Measurements from ENCODE around the gene CACNA1C. TPM values are rescaled to one million over a fixed set of nuclear protein-coding genes. Genes with fewer than 3 reads are reported as not detected.

Gene CACNA1C
- polyA plus RNA-seq, 2 donors, result 2.1 to 2.5 TPM

DNA sequence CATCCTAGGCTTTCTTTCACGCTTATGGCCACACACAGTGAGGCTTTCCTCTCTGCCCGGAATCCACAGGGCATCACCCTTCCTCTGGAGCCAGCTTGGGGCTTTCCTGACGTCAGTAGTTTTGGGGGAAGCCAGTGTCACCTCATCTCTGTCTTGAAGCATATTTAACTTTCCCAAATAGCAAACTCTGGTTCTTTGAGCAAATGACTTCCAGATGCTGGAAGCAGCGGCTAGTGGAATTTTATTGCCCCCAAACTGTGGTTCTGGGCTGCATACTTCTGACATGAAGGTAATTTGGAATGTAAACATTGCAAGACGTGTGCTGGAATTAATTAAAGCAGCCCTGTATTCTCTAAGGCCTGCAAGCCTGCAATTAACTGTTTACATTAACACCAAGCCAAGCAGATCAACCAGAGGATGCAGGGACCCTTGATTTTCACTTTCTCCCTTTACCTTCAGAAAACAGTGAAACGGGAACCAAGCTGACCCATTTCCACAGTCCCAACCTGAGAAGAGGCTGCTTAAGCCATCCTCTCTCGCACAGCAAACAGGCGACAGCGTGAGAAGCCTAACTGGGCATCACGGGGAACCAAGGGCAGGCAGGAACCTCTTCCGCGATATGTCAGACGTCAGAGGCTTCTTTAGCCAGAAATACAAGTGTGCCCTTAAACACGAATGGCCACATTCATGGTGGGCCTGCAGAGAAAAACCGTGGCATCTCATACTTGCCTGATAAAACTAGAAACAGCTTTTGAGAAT, 258.4 kb downstream of the CACNA1C start:
- 66 to 68% methylated on average over 15 of the region's 15 CpGs for WGBS, 2 donors
- Histone ChIP-seq H3K4me3 (ENCODE audit: low read depth in 1 of 2, low read length in 2 of 2) (no peak overlapping the region), H3K36me3 (ENCODE audit: control insufficient read depth in 2 of 2, insufficient read depth in 2 of 2, low read length in 1 of 2) (no peaks in the 10 kb centered on the region), H3K9me3 (ENCODE audit: control insufficient read depth in 2 of 2, insufficient read depth in 1 of 2, low read depth in 1 of 2, low read length in 1 of 2) (no peaks in the 10 kb centered on the region), H3K27me3 (ENCODE audit: control insufficient read depth in 1 of 2, insufficient read depth in 2 of 2, low read length in 2 of 2) (no peaks in the 10 kb centered on the region), H3K27ac (ENCODE audit: low read depth in 2 of 2, low read length in 1 of 2) (no peak overlapping the region), H3K4me1 (ENCODE audit: control insufficient read depth in 2 of 2, insufficient read depth in 2 of 2, low read length in 1 of 2) (no peaks in the 10 kb centered on the region)

DNA sequence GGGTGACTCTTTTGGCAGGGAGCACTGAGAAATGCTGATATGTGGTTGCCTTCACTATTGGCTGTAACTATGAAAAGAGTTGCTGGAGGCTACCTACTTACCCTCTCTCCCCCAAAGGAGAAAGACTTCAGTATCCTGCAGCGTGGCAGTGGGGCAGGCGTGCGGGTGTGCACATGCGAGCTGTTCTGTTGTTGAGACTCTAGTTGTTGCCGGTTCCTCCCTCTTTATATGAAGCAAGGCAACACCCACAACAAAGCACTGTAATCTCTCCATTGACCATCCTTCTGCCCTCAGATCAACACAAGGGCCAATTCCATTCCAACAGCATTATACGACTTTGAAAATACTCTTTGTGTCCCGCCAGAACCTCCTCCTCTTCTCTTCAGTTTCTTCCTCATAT, 259.4 kb downstream of the CACNA1C start:
- 85 to 88% methylated on average over 7 of the region's 7 CpGs for WGBS, 2 donors
- Histone ChIP-seq H3K4me1 (ENCODE audit: control insufficient read depth in 2 of 2, insufficient read depth in 2 of 2, low read length in 1 of 2) (no peaks in the 10 kb centered on the region), H3K27ac (ENCODE audit: low read depth in 2 of 2, low read length in 1 of 2) (no peak overlapping the region), H3K27me3 (ENCODE audit: control insufficient read depth in 1 of 2, insufficient read depth in 2 of 2, low read length in 2 of 2) (no peaks in the 10 kb centered on the region), H3K36me3 (ENCODE audit: control insufficient read depth in 2 of 2, insufficient read depth in 2 of 2, low read length in 1 of 2) (no peaks in the 10 kb centered on the region), H3K9me3 (ENCODE audit: control insufficient read depth in 2 of 2, insufficient read depth in 1 of 2, low read depth in 1 of 2, low read length in 1 of 2) (no peaks in the 10 kb centered on the region), H3K4me3 (ENCODE audit: low read depth in 1 of 2, low read length in 2 of 2) (no peak overlapping the region)

DNA sequence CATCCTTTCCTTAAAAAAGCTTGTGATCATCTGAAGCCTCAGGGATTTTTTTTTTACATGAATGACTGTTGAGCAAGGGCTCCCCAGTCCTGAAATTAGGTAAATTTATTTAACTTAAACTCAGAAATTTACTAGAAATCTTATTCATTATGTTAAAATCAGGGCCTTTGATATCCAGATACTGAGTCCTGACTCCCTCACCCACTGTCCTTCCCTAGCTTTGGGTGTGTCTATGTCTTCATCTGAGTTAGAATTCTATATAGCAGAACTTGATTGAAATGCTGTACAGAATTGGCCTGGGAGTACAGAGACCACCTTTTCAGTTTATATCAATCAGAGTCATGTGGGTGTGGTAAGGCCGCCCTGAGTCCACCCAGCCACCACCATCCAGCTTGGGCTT, 260.0 kb downstream of the CACNA1C start:
- no peaks in the 10 kb centered on the region for H3K4me1 ChIP-seq (ENCODE audit: control insufficient read depth in 2 of 2, insufficient read depth in 2 of 2, low read length in 1 of 2)
- 88 to 94% methylated on average over 1 of the region's 1 CpG for WGBS, 2 donors
- no peaks in the 10 kb centered on the region for H3K27me3 ChIP-seq (ENCODE audit: control insufficient read depth in 1 of 2, insufficient read depth in 2 of 2, low read length in 2 of 2)

DNA sequence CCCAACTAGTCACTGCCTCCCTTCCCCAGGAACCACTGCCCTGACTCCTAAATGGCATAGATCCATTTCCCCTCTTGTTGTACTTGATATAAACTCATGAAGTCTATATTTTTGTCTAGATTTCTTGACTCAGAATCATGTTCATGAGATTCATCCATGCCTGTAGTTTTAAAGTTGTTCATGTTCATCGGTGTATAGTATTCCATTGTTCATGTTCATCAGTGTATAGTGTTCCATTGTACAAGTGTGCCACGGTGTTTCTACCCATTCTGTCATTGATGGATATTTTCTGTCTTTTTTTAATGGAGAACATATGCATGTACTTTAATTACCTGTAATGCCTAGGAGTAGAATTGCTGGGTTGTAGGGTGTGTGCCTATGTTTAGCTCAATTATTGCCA, 261.7 kb downstream of the CACNA1C start:
- H3K36me3 ChIP-seq (ENCODE audit: control insufficient read depth in 2 of 2, insufficient read depth in 2 of 2, low read length in 1 of 2), result no peaks in the 10 kb centered on the region
- no peaks in the 10 kb centered on the region for H3K27me3 ChIP-seq (ENCODE audit: control insufficient read depth in 1 of 2, insufficient read depth in 2 of 2, low read length in 2 of 2)

More for the DNA sequence above, 260.0 kb downstream of the CACNA1C start:
- Histone ChIP-seq H3K4me3 (ENCODE audit: low read depth in 1 of 2, low read length in 2 of 2) (no peak overlapping the region), H3K27ac (ENCODE audit: low read depth in 2 of 2, low read length in 1 of 2) (no peak overlapping the region), H3K9me3 (ENCODE audit: control insufficient read depth in 2 of 2, insufficient read depth in 1 of 2, low read depth in 1 of 2, low read length in 1 of 2) (no peaks in the 10 kb centered on the region), H3K36me3 (ENCODE audit: control insufficient read depth in 2 of 2, insufficient read depth in 2 of 2, low read length in 1 of 2) (no peaks in the 10 kb centered on the region)

DNA sequence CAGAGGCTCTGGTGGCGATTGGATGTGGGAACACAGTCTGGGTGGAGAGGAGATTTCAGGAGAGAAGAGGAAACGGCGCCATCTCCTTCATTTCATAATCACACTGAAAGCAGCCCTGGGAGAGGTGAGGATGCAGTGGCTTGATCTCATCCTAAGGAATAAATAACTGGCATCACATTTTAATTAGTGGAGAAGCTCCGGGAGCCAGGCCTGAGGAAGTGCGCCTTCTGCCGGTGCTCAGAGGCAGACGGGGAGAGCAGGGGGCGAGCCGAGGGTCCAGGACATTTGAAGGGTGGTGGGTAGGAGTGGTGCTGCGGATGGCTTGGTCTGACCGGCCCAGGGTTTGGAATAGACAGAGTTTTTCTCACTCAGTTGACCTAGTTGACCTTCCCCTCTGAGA, 265.0 kb downstream of the CACNA1C start:
- H3K27ac ChIP-seq (ENCODE audit: low read depth in 2 of 2, low read length in 1 of 2), result no peak overlapping the region
- peaks cover 0 to 2% of the 10 kb centered on the region in 2 donors for H3K4me1 ChIP-seq (ENCODE audit: control insufficient read depth in 2 of 2, insufficient read depth in 2 of 2, low read length in 1 of 2)
- H3K27me3 ChIP-seq (ENCODE audit: control insufficient read depth in 1 of 2, insufficient read depth in 2 of 2, low read length in 2 of 2), result no peaks in the 10 kb centered on the region
- 76 to 80% methylated on average over 11 of the region's 11 CpGs for WGBS, 2 donors
- no peaks in the 10 kb centered on the region for H3K36me3 ChIP-seq (ENCODE audit: control insufficient read depth in 2 of 2, insufficient read depth in 2 of 2, low read length in 1 of 2)
- H3K4me3 ChIP-seq (ENCODE audit: low read depth in 1 of 2, low read length in 2 of 2), result no peak overlapping the region
- H3K9me3 ChIP-seq (ENCODE audit: control insufficient read depth in 2 of 2, insufficient read depth in 1 of 2, low read depth in 1 of 2, low read length in 1 of 2), result no peaks in the 10 kb centered on the region

More for the DNA sequence above, 261.7 kb downstream of the CACNA1C start:
- H3K4me1 ChIP-seq (ENCODE audit: control insufficient read depth in 2 of 2, insufficient read depth in 2 of 2, low read length in 1 of 2), result peaks cover 0 to 2% of the 10 kb centered on the region in 2 donors
- no peaks in the 10 kb centered on the region for H3K9me3 ChIP-seq (ENCODE audit: control insufficient read depth in 2 of 2, insufficient read depth in 1 of 2, low read depth in 1 of 2, low read length in 1 of 2)
- WGBS, 2 donors, result 76 to 95% methylated on average over 2 of the region's 2 CpGs
- no peak overlapping the region for H3K4me3 ChIP-seq (ENCODE audit: low read depth in 1 of 2, low read length in 2 of 2)
- no peak overlapping the region for H3K27ac ChIP-seq (ENCODE audit: low read depth in 2 of 2, low read length in 1 of 2)

DNA sequence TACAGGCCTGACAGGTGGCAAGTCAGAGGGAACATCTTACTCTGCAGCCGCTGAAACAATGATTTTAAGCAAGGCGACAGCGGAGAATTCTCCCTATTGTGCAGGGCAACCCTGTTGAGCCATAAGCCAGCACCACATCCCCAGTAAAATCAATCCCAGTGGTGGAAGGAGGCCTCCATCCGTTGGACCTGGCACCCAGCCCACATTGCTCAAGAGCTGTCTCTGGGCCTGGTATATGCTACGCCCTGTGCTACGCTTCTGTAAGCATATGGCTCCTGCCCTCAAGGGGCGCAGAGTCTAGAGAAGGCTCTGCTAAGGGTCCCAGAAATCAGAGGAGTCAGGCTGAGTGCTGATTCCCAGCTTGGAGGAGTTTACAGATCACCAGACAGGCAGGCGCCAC, 265.5 kb downstream of the CACNA1C start:
- H3K27me3 ChIP-seq (ENCODE audit: control insufficient read depth in 1 of 2, insufficient read depth in 2 of 2, low read length in 2 of 2), result no peaks in the 10 kb centered on the region
- 85 to 90% methylated on average over 8 of the region's 8 CpGs for WGBS, 2 donors
- no peak overlapping the region for H3K4me3 ChIP-seq (ENCODE audit: low read depth in 1 of 2, low read length in 2 of 2)
- H3K9me3 ChIP-seq (ENCODE audit: control insufficient read depth in 2 of 2, insufficient read depth in 1 of 2, low read depth in 1 of 2, low read length in 1 of 2), result no peaks in the 10 kb centered on the region
- no peak overlapping the region for H3K27ac ChIP-seq (ENCODE audit: low read depth in 2 of 2, low read length in 1 of 2)
- peaks cover 0 to 2% of the 10 kb centered on the region in 2 donors for H3K4me1 ChIP-seq (ENCODE audit: control insufficient read depth in 2 of 2, insufficient read depth in 2 of 2, low read length in 1 of 2)
- H3K36me3 ChIP-seq (ENCODE audit: control insufficient read depth in 2 of 2, insufficient read depth in 2 of 2, low read length in 1 of 2), result no peaks in the 10 kb centered on the region

DNA sequence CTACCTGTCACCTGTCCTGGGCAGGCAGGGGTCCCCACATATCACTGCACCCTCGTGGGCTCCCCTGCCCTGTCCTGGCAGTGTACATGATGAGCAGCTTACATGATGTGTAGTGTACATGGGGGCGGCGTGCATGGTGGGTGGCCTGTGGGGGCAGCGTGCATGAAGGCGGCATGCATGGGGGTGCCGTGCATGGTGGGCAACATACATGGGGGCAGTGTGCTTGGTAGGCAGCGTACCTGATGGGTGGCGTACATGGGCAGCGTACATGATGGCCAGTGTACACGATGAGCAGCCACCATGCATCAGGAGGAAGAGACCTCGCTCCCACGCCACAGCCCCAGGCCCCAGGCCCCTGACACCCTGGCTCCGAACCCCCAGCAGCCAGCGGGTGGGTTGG, 266.3 kb downstream of the CACNA1C start:
- Histone ChIP-seq H3K27ac (ENCODE audit: low read depth in 2 of 2, low read length in 1 of 2) (no peak overlapping the region), H3K36me3 (ENCODE audit: control insufficient read depth in 2 of 2, insufficient read depth in 2 of 2, low read length in 1 of 2) (no peaks in the 10 kb centered on the region), H3K27me3 (ENCODE audit: control insufficient read depth in 1 of 2, insufficient read depth in 2 of 2, low read length in 2 of 2) (no peaks in the 10 kb centered on the region), H3K4me1 (ENCODE audit: control insufficient read depth in 2 of 2, insufficient read depth in 2 of 2, low read length in 1 of 2) (peaks cover 2 to 3% of the 10 kb centered on the region in 2 donors), H3K9me3 (ENCODE audit: control insufficient read depth in 2 of 2, insufficient read depth in 1 of 2, low read depth in 1 of 2, low read length in 1 of 2) (no peaks in the 10 kb centered on the region), H3K4me3 (ENCODE audit: low read depth in 1 of 2, low read length in 2 of 2) (no peak overlapping the region)
- 93% methylated on average over 14 of the region's 14 CpGs for WGBS, 2 donors

DNA sequence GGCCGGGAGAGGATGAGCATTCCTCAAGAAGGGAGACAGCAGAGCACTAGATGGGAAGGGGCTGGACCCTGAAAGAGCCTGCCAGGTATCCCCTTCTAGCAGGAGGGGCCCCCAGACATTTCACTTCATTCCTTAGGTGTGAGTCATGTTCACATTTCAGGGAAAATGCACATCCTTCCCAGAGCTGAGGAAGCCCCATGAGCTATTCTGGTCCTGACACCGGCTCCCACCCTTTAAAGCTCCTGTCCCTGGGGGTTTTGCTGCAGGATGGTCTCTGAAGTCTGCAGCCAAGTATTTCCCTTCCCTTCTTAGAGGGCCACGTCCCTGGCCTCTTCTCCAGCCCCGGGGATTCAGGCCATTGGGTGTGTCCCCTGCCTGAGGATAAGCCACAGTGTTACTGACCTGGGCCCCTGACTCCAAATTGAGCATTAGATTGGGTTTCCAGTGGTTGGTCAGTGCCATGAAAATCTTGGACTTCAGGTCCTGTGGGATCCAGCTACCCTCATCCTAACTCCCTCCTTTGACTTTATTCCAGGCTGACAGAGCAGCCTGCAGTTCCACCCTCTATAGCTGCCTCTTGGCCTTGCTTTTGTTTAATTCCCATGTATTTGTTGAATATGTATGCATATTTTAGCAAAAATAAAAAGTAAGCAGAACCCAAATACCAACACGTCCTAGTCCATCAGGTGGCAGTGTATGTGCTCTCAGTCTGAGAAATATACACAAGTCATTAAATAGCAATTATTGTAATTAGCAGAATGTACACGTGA, 267.1 kb downstream of the CACNA1C start:
- Histone ChIP-seq H3K4me3 (ENCODE audit: low read depth in 1 of 2, low read length in 2 of 2) (no peak overlapping the region), H3K9me3 (ENCODE audit: control insufficient read depth in 2 of 2, insufficient read depth in 1 of 2, low read depth in 1 of 2, low read length in 1 of 2) (no peaks in the 10 kb centered on the region), H3K27ac (ENCODE audit: low read depth in 2 of 2, low read length in 1 of 2) (no peak overlapping the region), H3K36me3 (ENCODE audit: control insufficient read depth in 2 of 2, insufficient read depth in 2 of 2, low read length in 1 of 2) (no peaks in the 10 kb centered on the region), H3K4me1 (ENCODE audit: control insufficient read depth in 2 of 2, insufficient read depth in 2 of 2, low read length in 1 of 2) (peaks cover 2 to 3% of the 10 kb centered on the region in 2 donors), H3K27me3 (ENCODE audit: control insufficient read depth in 1 of 2, insufficient read depth in 2 of 2, low read length in 2 of 2) (no peaks in the 10 kb centered on the region)
- WGBS, 2 donors, result 46 to 57% methylated on average over 6 of the region's 6 CpGs

DNA sequence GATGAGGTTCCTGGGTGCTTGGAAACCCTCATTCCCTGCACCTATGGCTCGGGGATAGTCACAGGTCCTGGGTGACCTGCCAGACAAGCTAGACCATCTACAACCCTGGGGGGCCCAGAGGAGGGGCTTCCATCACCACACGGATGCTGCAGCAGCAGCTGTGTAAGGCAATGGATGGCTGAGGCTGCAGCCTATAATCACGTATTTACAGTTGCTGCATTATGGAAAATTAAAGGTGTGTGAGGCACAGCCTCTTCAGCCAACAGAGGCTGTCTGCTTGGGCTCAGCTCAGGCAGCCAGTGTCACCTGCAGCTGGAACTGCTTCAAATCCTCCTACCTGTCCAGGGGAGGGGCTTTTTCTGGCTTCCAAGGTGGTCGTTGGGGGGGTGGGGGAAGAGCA, 268.1 kb downstream of the CACNA1C start:
- peaks cover 2 to 3% of the 10 kb centered on the region in 2 donors for H3K4me1 ChIP-seq (ENCODE audit: control insufficient read depth in 2 of 2, insufficient read depth in 2 of 2, low read length in 1 of 2)
- H3K27ac ChIP-seq (ENCODE audit: low read depth in 2 of 2, low read length in 1 of 2), result no peak overlapping the region
- WGBS, 2 donors, result 50 to 58% methylated on average over 4 of the region's 4 CpGs
- H3K27me3 ChIP-seq (ENCODE audit: control insufficient read depth in 1 of 2, insufficient read depth in 2 of 2, low read length in 2 of 2), result no peaks in the 10 kb centered on the region
- no peaks in the 10 kb centered on the region for H3K9me3 ChIP-seq (ENCODE audit: control insufficient read depth in 2 of 2, insufficient read depth in 1 of 2, low read depth in 1 of 2, low read length in 1 of 2)
- H3K4me3 ChIP-seq (ENCODE audit: low read depth in 1 of 2, low read length in 2 of 2), result no peak overlapping the region
- no peaks in the 10 kb centered on the region for H3K36me3 ChIP-seq (ENCODE audit: control insufficient read depth in 2 of 2, insufficient read depth in 2 of 2, low read length in 1 of 2)

Measured in esophagus (tissue), 2 donors.